ENCODE measurements around the gene CHTF8. TPM values are rescaled to one million over a fixed set of nuclear protein-coding genes. Genes with fewer than 3 reads are reported as not detected.
A peak's percentile ranks its signal among the peaks of the same experiment; 100 is the strongest.

The CHTF8 gene
- total and polyA plus RNA-seq, 4 experiments from 2014 or later = 141 to 231 (median 151) TPM

GRCh38 chr16:69110406-69110805 is 22.0 kb downstream of the CHTF8 start:
- Mint-ChIP-seq H3K4me3 (peak overlapping the region in 1 of 8 donors; percentile 61), H3K27ac (no peak overlapping the region), H3K36me3 (peaks cover 35 to 43% of the 10 kb centered on the region in 2 donors), H3K9me3 (no peaks in the 10 kb centered on the region), H3K27me3 (peaks cover 10 to 17% of the 10 kb centered on the region in 2 donors), H3K4me1 (peaks cover 2 to 24% (median 12%) of the 10 kb centered on the region in 4 donors)
- no peak for DNase-seq
- ChIA-PET CTCF (ENCODE audit: partially characterized antibody) (interaction anchor here (6.8 kb wide), 1 partner anchor 13 kb away, joined by 54 read pairs; no protein-coding TSS in a partner anchor), POLR2A (ENCODE audit: partially characterized antibody) (no interaction called here)
- Histone ChIP-seq H3K4me3 (ENCODE audit: low read length in 2 of 2) (no peak overlapping the region), H3K27me3 (ENCODE audit: insufficient read depth, low read length) (peaks cover 12% of the 10 kb centered on the region), H3K27ac (ENCODE audit: low read depth, low read length) (no peak overlapping the region), H3K4me1 (ENCODE audit: insufficient read depth, low read length) (peaks cover 19% of the 10 kb centered on the region), H3K9me3 (ENCODE audit: control insufficient read depth in 1 of 2, low read length in 2 of 2) (no peaks in the 10 kb centered on the region), H3K36me3 (ENCODE audit: insufficient read depth, low read length) (peaks cover 16% of the 10 kb centered on the region)
- intact Hi-C loops (cut with micrococcal nuclease) = no loop called here

GRCh38 chr16:69109486-69110270 is 22.7 kb downstream of the CHTF8 start:
- H3K4me3 ChIP-seq (ENCODE audit: low read length in 2 of 2) = no peak overlapping the region
- no peaks in the 10 kb centered on the region for H3K9me3 ChIP-seq (ENCODE audit: control insufficient read depth in 1 of 2, low read length in 2 of 2)
- intact Hi-C loops (cut with micrococcal nuclease) = no loop called here
- POLR2A ChIA-PET (ENCODE audit: partially characterized antibody) = no interaction called here
- H3K4me1 ChIP-seq (ENCODE audit: insufficient read depth, low read length) = peaks cover 19% of the 10 kb centered on the region
- H3K36me3 Mint-ChIP-seq = peaks cover 30 to 35% of the 10 kb centered on the region in 2 donors
- CTCF ChIA-PET (ENCODE audit: partially characterized antibody) = interaction anchor here (1.4 to 6.8 kb wide), 2 partner anchors 13 to 14 kb away, joined by 7 to 54 read pairs; no protein-coding TSS in a partner anchor
- peaks cover 5 to 27% (median 15%) of the 10 kb centered on the region in 4 donors for H3K4me1 Mint-ChIP-seq
- H3K36me3 ChIP-seq (ENCODE audit: insufficient read depth, low read length) = peaks cover 8% of the 10 kb centered on the region
- H3K27ac ChIP-seq (ENCODE audit: low read depth, low read length) = no peak overlapping the region
- H3K27me3 Mint-ChIP-seq = peaks cover 14 to 21% of the 10 kb centered on the region in 2 donors
- H3K27me3 ChIP-seq (ENCODE audit: insufficient read depth, low read length) = peaks cover 15% of the 10 kb centered on the region
- no peaks in the 10 kb centered on the region for H3K9me3 Mint-ChIP-seq
- DNase-seq = no peak
- peak overlapping the region in 2 of 8 donors; percentile 22 to 25 for H3K4me3 Mint-ChIP-seq
- H3K27ac Mint-ChIP-seq = no peak overlapping the region

- H3K27ac Mint-ChIP-seq = no peak overlapping the region
- Histone ChIP-seq H3K27ac (ENCODE audit: low read depth, low read length) (no peak overlapping the region), H3K27me3 (ENCODE audit: insufficient read depth, low read length) (peaks cover 15% of the 10 kb centered on the region), H3K4me1 (ENCODE audit: insufficient read depth, low read length) (peaks cover 19% of the 10 kb centered on the region), H3K4me3 (ENCODE audit: low read length in 2 of 2) (no peak overlapping the region), H3K9me3 (ENCODE audit: control insufficient read depth in 1 of 2, low read length in 2 of 2) (no peaks in the 10 kb centered on the region), H3K36me3 (ENCODE audit: insufficient read depth, low read length) (peaks cover under 1% of the 10 kb centered on the region)
- peak overlapping the region in 2 of 8 donors; percentile 31 to 39 for H3K4me3 Mint-ChIP-seq
- ChIA-PET CTCF (ENCODE audit: partially characterized antibody) (interaction anchor here (1.2 to 1.4 kb wide), 2 partner anchors 9 to 15 kb away, joined by 3 to 7 read pairs; no protein-coding TSS in a partner anchor), POLR2A (ENCODE audit: partially characterized antibody) (interaction anchor here (0.8 kb wide), 2 partner anchors 90 to 588 kb away, joined by 3 read pairs; no protein-coding TSS in a partner anchor)
- intact Hi-C loops (cut with micrococcal nuclease) = no loop called here
- peaks cover 5 to 27% (median 15%) of the 10 kb centered on the region in 4 donors for H3K4me1 Mint-ChIP-seq
- DNase-seq = no peak
- no peaks in the 10 kb centered on the region for H3K9me3 Mint-ChIP-seq
- H3K36me3 Mint-ChIP-seq = peaks cover 25 to 31% of the 10 kb centered on the region in 2 donors
- peaks cover 16 to 22% of the 10 kb centered on the region in 2 donors for H3K27me3 Mint-ChIP-seq
Measured at GRCh38 chr16:69108905-69109252, 23.5 kb downstream of the CHTF8 start.

GRCh38 chr16:69108064-69108904 is 24.1 kb downstream of the CHTF8 start:
- no peaks in the 10 kb centered on the region for H3K9me3 Mint-ChIP-seq
- H3K27me3 ChIP-seq (ENCODE audit: insufficient read depth, low read length) = peaks cover 15% of the 10 kb centered on the region
- CTCF ChIA-PET (ENCODE audit: partially characterized antibody) = interaction anchor here (1.2 to 1.4 kb wide), 2 partner anchors 9 to 15 kb away, joined by 3 to 7 read pairs; no protein-coding TSS in a partner anchor
- POLR2A ChIA-PET (ENCODE audit: partially characterized antibody) = interaction anchor here (0.8 kb wide), 2 partner anchors 90 to 587 kb away, joined by 3 read pairs; no protein-coding TSS in a partner anchor
- no peak overlapping the region for H3K27ac Mint-ChIP-seq
- H3K4me3 Mint-ChIP-seq = peak overlapping the region in 5 of 8 donors; percentile 25 to 60 (median 39)
- H3K4me1 ChIP-seq (ENCODE audit: insufficient read depth, low read length) = peaks cover 19% of the 10 kb centered on the region
- no peaks in the 10 kb centered on the region for H3K9me3 ChIP-seq (ENCODE audit: control insufficient read depth in 1 of 2, low read length in 2 of 2)
- DNase-seq = no peak
- intact Hi-C loops (cut with micrococcal nuclease) = no loop called here
- no peaks in the 10 kb centered on the region for H3K36me3 ChIP-seq (ENCODE audit: insufficient read depth, low read length)
- peaks cover 21 to 26% of the 10 kb centered on the region in 2 donors for H3K36me3 Mint-ChIP-seq
- H3K4me3 ChIP-seq (ENCODE audit: low read length in 2 of 2) = no peak overlapping the region
- H3K4me1 Mint-ChIP-seq = peaks cover 5 to 26% (median 15%) of the 10 kb centered on the region in 4 donors
- no peak overlapping the region for H3K27ac ChIP-seq (ENCODE audit: low read depth, low read length)
- peaks cover 16 to 25% of the 10 kb centered on the region in 2 donors for H3K27me3 Mint-ChIP-seq

GRCh38 chr16:69107316-69107962 is 24.9 kb downstream of the CHTF8 start:
- ChIA-PET CTCF (ENCODE audit: partially characterized antibody) (interaction anchor here (1.2 kb wide), 1 partner anchor 10 kb away, joined by 3 read pairs; no protein-coding TSS in a partner anchor), POLR2A (ENCODE audit: partially characterized antibody) (no interaction called here)
- Mint-ChIP-seq H3K4me3 (peak overlapping the region; percentile 50 to 79 (median 75)), H3K27ac (peak overlapping the region in 1 of 7 donors; percentile 55), H3K27me3 (peaks cover 18 to 28% of the 10 kb centered on the region in 2 donors), H3K4me1 (peaks cover 5 to 21% (median 14%) of the 10 kb centered on the region in 4 donors), H3K9me3 (no peaks in the 10 kb centered on the region), H3K36me3 (peaks cover 21 to 24% of the 10 kb centered on the region in 2 donors)
- no peaks in the 10 kb centered on the region for H3K36me3 ChIP-seq (ENCODE audit: insufficient read depth, low read length)
- H3K27ac ChIP-seq (ENCODE audit: low read depth, low read length) = no peak overlapping the region
- H3K4me1 ChIP-seq (ENCODE audit: insufficient read depth, low read length) = peaks cover 15% of the 10 kb centered on the region
- H3K27me3 ChIP-seq (ENCODE audit: insufficient read depth, low read length) = peaks cover 15% of the 10 kb centered on the region
- H3K9me3 ChIP-seq (ENCODE audit: control insufficient read depth in 1 of 2, low read length in 2 of 2) = no peaks in the 10 kb centered on the region
- no peak overlapping the region for H3K4me3 ChIP-seq (ENCODE audit: low read length in 2 of 2)
- no peak for DNase-seq
- intact Hi-C loops (cut with micrococcal nuclease) = no loop called here

GRCh38 chr16:69106491-69107315 is 25.7 kb downstream of the CHTF8 start:
- CTCF ChIA-PET (ENCODE audit: partially characterized antibody) = no interaction called here
- intact Hi-C loops (cut with micrococcal nuclease) = no loop called here

More at GRCh38 chr16:69106491-69107315, 25.7 kb downstream of the CHTF8 start:
- Histone ChIP-seq H3K27ac (ENCODE audit: low read depth, low read length) (no peak overlapping the region), H3K4me1 (ENCODE audit: insufficient read depth, low read length) (peaks cover 15% of the 10 kb centered on the region), H3K9me3 (ENCODE audit: control insufficient read depth in 1 of 2, low read length in 2 of 2) (no peaks in the 10 kb centered on the region), H3K4me3 (ENCODE audit: low read length in 2 of 2) (no peak overlapping the region), H3K36me3 (ENCODE audit: insufficient read depth, low read length) (no peaks in the 10 kb centered on the region), H3K27me3 (ENCODE audit: insufficient read depth, low read length) (peaks cover 15% of the 10 kb centered on the region)
- peak overlapping the region in 1 of 7 donors; percentile 55 for H3K27ac Mint-ChIP-seq
- no peak for DNase-seq
- H3K9me3 Mint-ChIP-seq = no peaks in the 10 kb centered on the region
- peaks cover 19 to 21% of the 10 kb centered on the region in 2 donors for H3K36me3 Mint-ChIP-seq
- POLR2A ChIA-PET (ENCODE audit: partially characterized antibody) = interaction anchor here (0.8 kb wide), 1 partner anchor 24 kb away, joined by 3 read pairs; no protein-coding TSS in a partner anchor
- H3K4me3 Mint-ChIP-seq = peak overlapping the region; percentile 50 to 79 (median 75)
- H3K27me3 Mint-ChIP-seq = peaks cover 18 to 28% of the 10 kb centered on the region in 2 donors
- peaks cover 5 to 21% (median 14%) of the 10 kb centered on the region in 4 donors for H3K4me1 Mint-ChIP-seq

Measured in CD4-positive, alpha-beta memory T cell (primary cell).